HG03442 (cell line): Measurements from ENCODE around the gene JMJD1C.
"Not testable (repeated sequence)": the region's sequence is repeated elsewhere in the genome, so short reads cannot be mapped to it uniquely, and the experiment has no call there.

ENCODE experiments used
- ATAC-seq: cut with Tn5 transposase; IDR thresholded peaks from one replicate; pipeline ENCODE4 v1.9.1; 2021; ENCODE audit warnings: mild to moderate bottlenecking, moderate library complexity; ENCODE audit not compliant: unreplicated experiment

Gene JMJD1C

GRCh38 chr10:63235136-63235535 lies 230.6 kb downstream of the JMJD1C start:
- not testable (repeated sequence) for ATAC-seq

- no peak for ATAC-seq
These were observed 236.6 kb downstream of the JMJD1C start for GRCh38 chr10:63229161-63229560.

GRCh38 chr10:63228237-63228636 lies 237.5 kb downstream of the JMJD1C start:
- ATAC-seq, result no peak

GRCh38 chr10:63227207-63227895 lies 238.4 kb downstream of the JMJD1C start:
- ATAC-seq, result peak; percentile 60

GRCh38 chr10:63224241-63224640 lies 241.5 kb downstream of the JMJD1C start:
- ATAC-seq, result no peak

GRCh38 chr10:63221950-63222349 lies 243.8 kb downstream of the JMJD1C start:
- no peak for ATAC-seq

GRCh38 chr10:63219749-63220148 lies 246.0 kb downstream of the JMJD1C start:
- ATAC-seq, result no peak

- peak; percentile 86 for ATAC-seq
These were observed 248.6 kb downstream of the JMJD1C start for GRCh38 chr10:63217120-63217605.

GRCh38 chr10:63214571-63214970 lies 251.2 kb downstream of the JMJD1C start:
- no peak for ATAC-seq

- ATAC-seq, result no peak
These were observed 252.3 kb downstream of the JMJD1C start for GRCh38 chr10:63213489-63213888.

- peak; percentile 54 for ATAC-seq
These were observed 255.1 kb downstream of the JMJD1C start for GRCh38 chr10:63210611-63211196.

- no peak for ATAC-seq
These were observed 256.1 kb downstream of the JMJD1C start for GRCh38 chr10:63209705-63210104.

GRCh38 chr10:63208986-63209385 lies 256.8 kb downstream of the JMJD1C start:
- no peak for ATAC-seq

- peak; percentile 42 for ATAC-seq
These were observed 258.6 kb downstream of the JMJD1C start for GRCh38 chr10:63206997-63207811.

- ATAC-seq, result no peak
These were observed 259.2 kb downstream of the JMJD1C start for GRCh38 chr10:63206576-63206975.

- ATAC-seq, result no peak
These were observed 260.4 kb downstream of the JMJD1C start for GRCh38 chr10:63205421-63205820.

GRCh38 chr10:63204667-63205391 lies 260.9 kb downstream of the JMJD1C start:
- no peak for ATAC-seq

GRCh38 chr10:63201118-63201517 lies 264.7 kb downstream of the JMJD1C start:
- ATAC-seq, result no peak

GRCh38 chr10:63200431-63200830 lies 265.3 kb downstream of the JMJD1C start:
- no peak for ATAC-seq

- no peak for ATAC-seq
These were observed 266.1 kb downstream of the JMJD1C start for GRCh38 chr10:63199716-63200115.
